Stimulated activated CD8-positive, alpha-beta memory T cell treated with anti-CD3 and anti-CD28 coated beads, Interleukin-4, amount 100 ng/mL, for 48 hours (primary cell): ENCODE data around the gene AGL.
"Not testable (repeated sequence)": the region's sequence is repeated elsewhere in the genome, so short reads cannot be mapped to it uniquely, and the experiment has no call there.

Experiments
- DNase-seq: peaks from one replicate; pipeline ENCODE4 v3.0.0-alpha.2; 2020

Gene AGL

GRCh38 chr1:99950486-99950885 is 100.3 kb downstream of the AGL start:
- no peak for DNase-seq

GRCh38 chr1:99952522-99952921 is 102.4 kb downstream of the AGL start:
- no peak for DNase-seq

GRCh38 chr1:99955375-99955774 is 105.2 kb downstream of the AGL start:
- no peak for DNase-seq

GRCh38 chr1:99956755-99957154 is 106.6 kb downstream of the AGL start:
- no peak for DNase-seq

GRCh38 chr1:99957818-99958217 is 107.7 kb downstream of the AGL start:
- DNase-seq, result no peak

- not testable (repeated sequence) for DNase-seq
Measured at GRCh38 chr1:99959189-99959705, 109.1 kb downstream of the AGL start.

- DNase-seq, result not testable (repeated sequence)
Measured at GRCh38 chr1:99960260-99960659, 110.1 kb downstream of the AGL start.

GRCh38 chr1:99963041-99963795 is 113.1 kb downstream of the AGL start:
- DNase-seq, result no peak

GRCh38 chr1:99964806-99965205 is 114.6 kb downstream of the AGL start:
- DNase-seq, result no peak

GRCh38 chr1:99965646-99966375 is 115.7 kb downstream of the AGL start:
- no peak for DNase-seq

- no peak for DNase-seq
Measured at GRCh38 chr1:99968214-99968613, 118.1 kb downstream of the AGL start.

- DNase-seq, result no peak
Measured at GRCh38 chr1:99969260-99969728, 119.1 kb downstream of the AGL start.

GRCh38 chr1:99969729-99970621 is 119.8 kb downstream of the AGL start, which contains the start of gene SLC35A3:
Gene SLC35A3 (plus strand): TSS chr1:99969996. CDS start chr1:99993555, 23,559 bp downstream.
- DNase-seq, result peak; percentile 89

GRCh38 chr1:99970713-99971255 is 120.6 kb downstream of the AGL start:
- no peak for DNase-seq

GRCh38 chr1:99972066-99972465 is 121.9 kb downstream of the AGL start:
- not testable (repeated sequence) for DNase-seq
